HepG2 (cell line): ENCODE results near the gene CAD. TPM values are rescaled to one million over a fixed set of nuclear protein-coding genes. Genes with fewer than 3 reads are reported as not detected.

ENCODE experiments used
- ATAC-seq: fragments of 200-7000 bp; cut with Tn5 transposase; 3 replicates; pipeline ENCODE4 v1.9.1; 2020; ENCODE audit warnings: mild to moderate bottlenecking, moderate library complexity
- BruUV-seq: library from RNA; stranded (reverse); fragments of 400-500 nt; replicated peaks from 2 replicates; lab custom pipeline; 2021; lab: Mats Ljungman, UMichigan
- CTCF ChIA-PET: fragments of 300-600 bp; formaldehyde crosslinking; extraction: SDS; loops from one replicate; lab custom pipeline; 2021; ENCODE audit warnings: low total read pairs, inconsistent platforms, low intra/inter-chr PET ratio; lab: Yijun Ruan, JAX
- POLR2A ChIA-PET: fragments of 350-600 bp; sonication (Branson Sonifier 250); formaldehyde crosslinking; loops from one replicate; lab custom pipeline; 2020; ENCODE audit warnings: antibody characterized with exemption, inconsistent platforms; lab: Yijun Ruan, JAX
- DNase-seq: peaks from one replicate; pipeline ENCODE4 v3.0.0-alpha.2; 2015; ENCODE audit warnings: low spot score
- FAIRE-seq: peaks from 3 replicates; lab custom pipeline; 2011; peaks lifted over from hg19 to GRCh38; lab: Jason Lieb, UNC
- H2AFZ ChIP-seq: one replicate; pipeline ENCODE4 v1.6.1; 2011; ENCODE audit warnings: low read length, inconsistent platforms
- H3K27ac ChIP-seq: fragments of 300-600 bp; 3 replicates; pipeline ENCODE4 v1.8.0; 2011; ENCODE audit warnings: mixed run types, mild to moderate bottlenecking, mixed read lengths, low read length, inconsistent platforms; ENCODE audit not compliant: insufficient read depth; ENCODE audit errors: extremely low read length
- H3K27me3 ChIP-seq, 2 experiments: fragments of 200-600 bp in 1 of 2; 2 replicates in 1 of 2; 3 replicates in 1 of 2; pipeline versions ENCODE4 v1.6.0 to v1.8.0; 2011; ENCODE audit warnings: low read length in 2 of 2, mild to moderate bottlenecking in 2 of 2, moderate library complexity in 2 of 2, inconsistent platforms in 1 of 2; ENCODE audit not compliant: insufficient read depth in 2 of 2, control insufficient read depth in 1 of 2
- H3K36me3 ChIP-seq, 2 experiments: fragments of 200-600 bp in 1 of 2; replicated peaks in 1 of 2; 2 replicates in 1 of 2; 3 replicates in 1 of 2; pipeline versions ENCODE4 v1.5.1 to v1.8.0; 2011; ENCODE audit warnings: low read length in 2 of 2, inconsistent platforms in 1 of 2; ENCODE audit not compliant: insufficient read depth in 2 of 2, control insufficient read depth in 1 of 2
- H3K4me1 ChIP-seq: 2 replicates; pipeline ENCODE4 v1.5.1; 2012; ENCODE audit warnings: low read length, inconsistent platforms; ENCODE audit not compliant: insufficient read depth
- H3K4me2 ChIP-seq: 2 replicates; pipeline ENCODE4 v1.6.0; 2011; ENCODE audit warnings: low read depth, low read length, inconsistent platforms
- H3K4me3 ChIP-seq, 3 experiments: fragments of 200-600 bp in 1 of 3; sonication (generic), shearing (Covaris generic) in 1 of 3; replicated peaks in 1 of 3; 2 replicates each; pipeline ENCODE4 v1.5.1; 2011 to 2016; ENCODE audit warnings: low read length in 3 of 3, inconsistent platforms in 2 of 3, low read depth in 2 of 3, mild to moderate bottlenecking in 2 of 3, control low read depth in 1 of 3, mixed read lengths in 1 of 3; ENCODE audit not compliant: insufficient read depth in 1 of 3
- H3K79me2 ChIP-seq: one replicate; pipeline ENCODE4 v1.6.1; 2011; ENCODE audit warnings: low read length, inconsistent platforms; ENCODE audit not compliant: insufficient read depth
- H3K9ac ChIP-seq: 2 replicates; pipeline ENCODE4 v1.6.0; 2011; ENCODE audit warnings: mild to moderate bottlenecking, low read depth, low read length, inconsistent platforms; ENCODE audit not compliant: insufficient read depth
- H3K9me3 ChIP-seq: 2 replicates; pipeline ENCODE4 v1.5.1; 2012; ENCODE audit warnings: mild to moderate bottlenecking, low read length
- H4K20me1 ChIP-seq: 2 replicates; pipeline ENCODE4 v1.6.0; 2011; ENCODE audit warnings: inconsistent platforms, mild to moderate bottlenecking, low read length, moderate library complexity; ENCODE audit not compliant: insufficient read depth
- AHR ChIP-seq: IDR thresholded peaks from 2 replicates; pipeline ENCODE4 v1.6.1; 2018; ENCODE audit warnings: missing genetic modification reagents, missing compliant biosample characterization
- FOXJ3 ChIP-seq: sonication (generic); formaldehyde crosslinking; IDR thresholded peaks from 2 replicates; pipeline ENCODE4 v1.4.0; 2020; ENCODE audit warnings: missing genetic modification reagents, mild to moderate bottlenecking, borderline replicate concordance
- HOXA3 ChIP-seq: sonication (generic); formaldehyde crosslinking; IDR thresholded peaks from 2 replicates; pipeline ENCODE4 v1.5.0; 2020; ENCODE audit warnings: missing genetic modification reagents
- KDM5A ChIP-seq: fragments of 200-600 bp; sonication (generic); IDR thresholded peaks from 2 replicates; pipeline ENCODE4 v1.7.0; 2018; ENCODE audit warnings: antibody characterized with exemption, mild to moderate bottlenecking, low read length, borderline replicate concordance
- MAFK ChIP-seq, 2 experiments: IDR thresholded peaks in 1 of 2; conservative IDR thresholded peaks in 1 of 2; 2 replicates each; pipeline ENCODE4 v1.6.1; 2011; ENCODE audit warnings: improper control_type of control experiment in 2 of 2, low read length in 2 of 2
- MLLT10 ChIP-seq: sonication (generic); formaldehyde crosslinking; IDR thresholded peaks from 2 replicates; pipeline ENCODE4 v1.4.0; 2020; ENCODE audit warnings: missing genetic modification reagents
- RFX3 ChIP-seq: IDR thresholded peaks from 2 replicates; pipeline ENCODE4 v1.6.1; 2016; ENCODE audit warnings: missing biosample characterization, missing genetic modification reagents
- SAFB2 ChIP-seq: sonication (generic); formaldehyde crosslinking; IDR thresholded peaks from 2 replicates; pipeline ENCODE4 v1.5.1; 2020; ENCODE audit warnings: missing genetic modification reagents, low read depth, mild to moderate bottlenecking, borderline replicate concordance
- TCF12 ChIP-seq, 2 experiments: fragments of 450-650 bp in 1 of 2; sonication (generic) in 1 of 2; formaldehyde crosslinking in 1 of 2; IDR thresholded peaks; 2 replicates each; pipeline versions ENCODE4 v1.6.1 to v1.8.0; 2017 to 2022; ENCODE audit warnings: antibody characterized with exemption in 1 of 2, mild to moderate bottlenecking in 1 of 2, missing genetic modification reagents in 1 of 2, moderate library complexity in 1 of 2
- ZNF101 ChIP-seq: sonication (generic); formaldehyde crosslinking; IDR thresholded peaks from 2 replicates; pipeline ENCODE4 v1.4.0; 2020; ENCODE audit warnings: mild to moderate bottlenecking, low read depth, missing genetic modification reagents, borderline replicate concordance
- ZNF12 ChIP-seq: sonication (generic); formaldehyde crosslinking; IDR thresholded peaks from 2 replicates; pipeline ENCODE4 v1.5.0; 2020; ENCODE audit warnings: missing genetic modification reagents
- ZNF230 ChIP-seq: sonication (generic); formaldehyde crosslinking; IDR thresholded peaks from 2 replicates; pipeline ENCODE4 v1.4.0; 2020; ENCODE audit warnings: mild to moderate bottlenecking, missing genetic modification reagents
- ZNF354B ChIP-seq: sonication (generic); formaldehyde crosslinking; IDR thresholded peaks from 2 replicates; pipeline ENCODE4 v1.8.0; 2022; ENCODE audit warnings: mild to moderate bottlenecking, missing genetic modification reagents
- whole genome bisulfite sequencing: methylation state at CpG from one replicate; pipeline ENCODE4 v1.1.6; 2017; ENCODE audit warnings: low lambda C conversion rate; 5-methylcytosine and 5-hydroxymethylcytosine counted together
- in situ Hi-C: cut with HindIII; loops from 2 replicates; pipeline ENCODE4 v1.10.0; 2017; ENCODE audit warnings: low pct_unique_long_range_greater_than_20kb; ENCODE audit not compliant: extremely low pct_ligation_motif_present
- intact Hi-C: fragments of 100-400 bp; cut with micrococcal nuclease; formaldehyde crosslinking; loops from one replicate; pipeline ENCODE4 v1.10.0; 2022; ENCODE audit not compliant: unreplicated experiment
- polyA plus RNA-seq, 8 experiments: library from polyadenylated mRNA; depleted of rRNA in 3 of 8; stranded (reverse) in 7 of 8; unstranded in 1 of 8; fragments of >200 nt; fragmentation: Illumina TruSeq in 4 of 8; extraction: Trizol in 4 of 8; gene quantifications; 2 replicates each; pipeline versions ENCODE4 v1.2.1 to v1.2.3, GENCODE V29; 2011 to 2016; ENCODE audit warnings: low read depth in 4 of 8, missing spikeins in 1 of 8, mixed read lengths in 1 of 8; ENCODE audit not compliant: insufficient read depth in 1 of 8
- total RNA-seq, 5 experiments: library from RNA; depleted of rRNA; stranded (reverse); fragments of >200 nt; fragmentation: Illumina TruSeq; extraction: Trizol; gene quantifications; 2 replicates each; pipeline ENCODE4 v1.2.3, GENCODE V29; 2016; ENCODE audit warnings: low read depth in 1 of 5

Gene CAD
- total and polyA plus RNA-seq, 2 of the 13 experiments (the other 11 are each of a cell fraction or from before 2014, with no cell fraction given), result 21.7 to 37.0 TPM

DNA sequence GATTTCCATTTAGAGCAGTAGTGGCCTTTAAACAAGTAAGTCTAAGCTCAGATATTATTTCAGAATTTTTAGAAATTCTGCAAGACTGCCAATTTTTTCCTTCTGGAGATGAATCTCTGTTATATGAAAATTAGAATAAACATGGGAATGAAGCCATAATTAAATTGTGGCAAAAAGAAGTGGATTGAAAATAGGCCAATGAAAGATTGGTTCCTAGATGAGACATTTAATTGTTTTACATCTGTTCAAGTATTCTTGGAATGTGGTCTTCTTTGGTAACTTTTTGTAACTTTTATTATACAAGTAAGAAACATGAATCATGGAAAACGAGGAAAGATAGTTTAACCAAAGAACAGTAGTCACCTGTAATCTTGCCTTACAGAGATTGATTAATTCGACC, 10.3 kb downstream of the CAD start (continued):
- no peak for TF ChIP-seq TCF12 (IDR thresholded peaks at IDR 0.05)
- TF ChIP-seq TCF12 (CRISPR knock-in tag; IDR thresholded peaks at IDR 0.05), result no peak
- TF ChIP-seq HOXA3 (CRISPR knock-in tag), result no peak
- TF ChIP-seq MLLT10 (CRISPR knock-in tag), result no peak
- no peak for TF ChIP-seq ZNF101 (CRISPR knock-in tag)
- TF ChIP-seq ZNF12 (CRISPR knock-in tag), result no peak
- TF ChIP-seq ZNF230, result no peak
- no peak for TF ChIP-seq KDM5A
- TF ChIP-seq ZNF354B (CRISPR knock-in tag), result no peak
- no peak for TF ChIP-seq RFX3 (CRISPR knock-in tag)

DNA sequence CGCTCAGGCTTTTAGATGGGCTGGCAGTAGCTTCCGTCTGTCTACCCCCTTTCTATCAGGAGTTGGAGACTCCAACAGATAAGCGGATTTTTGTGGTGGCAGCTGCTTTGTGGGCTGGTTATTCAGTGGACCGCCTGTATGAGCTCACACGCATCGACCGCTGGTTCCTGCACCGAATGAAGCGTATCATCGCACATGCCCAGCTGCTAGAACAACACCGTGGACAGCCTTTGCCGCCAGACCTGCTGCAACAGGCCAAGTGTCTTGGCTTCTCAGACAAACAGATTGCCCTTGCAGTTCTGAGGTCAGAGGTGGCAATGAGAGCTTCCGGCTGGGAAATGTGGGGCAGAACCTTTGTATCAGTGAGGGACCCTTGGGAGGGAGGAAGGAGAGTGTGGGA, 14.8 kb downstream of the CAD start:
- DNase-seq, result no peak
- peaks cover 58 to 78% of the 10 kb centered on the region in 2 experiments for H3K36me3 ChIP-seq

More for the DNA sequence above, 14.8 kb downstream of the CAD start:
- Histone ChIP-seq H3K9ac (no peak overlapping the region), H3K27ac (no peak overlapping the region), H3K27me3 (no peaks in the 10 kb centered on the region), H3K4me1 (peaks cover 9% of the 10 kb centered on the region; the same call in 1 of the 2 replicates), H3K4me3 (no peak overlapping the region), H2AFZ (no peak overlapping the region), H3K79me2 (no peaks in the 10 kb centered on the region), H3K4me2 (no peak overlapping the region), H4K20me1 (no peaks in the 10 kb centered on the region), H3K9me3 (no peaks in the 10 kb centered on the region)
- no peak for TF ChIP-seq SAFB2 (CRISPR knock-in tag)
- no peak for TF ChIP-seq AHR (CRISPR knock-in tag)
- TF ChIP-seq FOXJ3 (CRISPR knock-in tag), result no peak
- no peak for TF ChIP-seq MAFK (conservative IDR thresholded peaks at IDR 0.05 in 1 of 2, IDR thresholded peaks at IDR 0.05 in 1 of 2; ENCODE audit: low read length in 2 of 2)
- intact Hi-C loops, result no loop called here
- in situ Hi-C loops, result no loop called here
- no TSS peak for BruUV-seq
- no peak for FAIRE-seq
- ChIA-PET CTCF (no interaction called here), POLR2A (interaction anchor here (0.5 kb wide), 1 partner anchor 21 kb away, joined by 3 read pairs; no protein-coding TSS in a partner anchor)
- WGBS, result 97% methylated on average over 13 of the region's 13 CpGs
- no peak for ATAC-seq
